GM12873 (cell line): ENCODE results near the gene LRRC26.

Experiments used
- TF ChIP-seq, protein P1 (sequence below): IDR thresholded peaks from 2 replicates; pipeline ENCODE4 v1.5.1; 2012; ENCODE audit warnings: low read depth, mild to moderate bottlenecking, moderate library complexity, low read length, control low read depth; ENCODE audit not compliant: insufficient read depth; ENCODE audit errors: missing control alignments

Gene LRRC26

DNA sequence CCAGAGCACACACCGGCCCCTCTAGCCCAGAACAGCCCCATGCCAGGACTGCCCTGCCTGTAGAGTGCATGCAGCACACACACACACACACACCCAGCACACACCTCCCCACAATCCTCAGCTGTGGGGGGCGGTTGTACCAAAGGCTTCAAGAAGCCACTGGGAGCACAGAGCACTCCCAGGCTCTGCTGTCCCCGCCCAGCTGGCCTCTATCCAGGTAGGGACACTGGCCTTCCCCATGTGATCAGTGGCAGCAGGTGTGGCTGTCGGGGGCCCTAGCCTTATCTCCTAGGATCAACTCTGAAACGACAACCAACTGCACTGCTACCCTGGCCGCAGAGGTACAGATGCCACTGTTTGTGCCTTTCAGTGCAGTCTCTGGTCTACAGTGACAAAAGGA lies 16.5 kb upstream of the LRRC26 start:
- TF ChIP-seq, protein P1, sequence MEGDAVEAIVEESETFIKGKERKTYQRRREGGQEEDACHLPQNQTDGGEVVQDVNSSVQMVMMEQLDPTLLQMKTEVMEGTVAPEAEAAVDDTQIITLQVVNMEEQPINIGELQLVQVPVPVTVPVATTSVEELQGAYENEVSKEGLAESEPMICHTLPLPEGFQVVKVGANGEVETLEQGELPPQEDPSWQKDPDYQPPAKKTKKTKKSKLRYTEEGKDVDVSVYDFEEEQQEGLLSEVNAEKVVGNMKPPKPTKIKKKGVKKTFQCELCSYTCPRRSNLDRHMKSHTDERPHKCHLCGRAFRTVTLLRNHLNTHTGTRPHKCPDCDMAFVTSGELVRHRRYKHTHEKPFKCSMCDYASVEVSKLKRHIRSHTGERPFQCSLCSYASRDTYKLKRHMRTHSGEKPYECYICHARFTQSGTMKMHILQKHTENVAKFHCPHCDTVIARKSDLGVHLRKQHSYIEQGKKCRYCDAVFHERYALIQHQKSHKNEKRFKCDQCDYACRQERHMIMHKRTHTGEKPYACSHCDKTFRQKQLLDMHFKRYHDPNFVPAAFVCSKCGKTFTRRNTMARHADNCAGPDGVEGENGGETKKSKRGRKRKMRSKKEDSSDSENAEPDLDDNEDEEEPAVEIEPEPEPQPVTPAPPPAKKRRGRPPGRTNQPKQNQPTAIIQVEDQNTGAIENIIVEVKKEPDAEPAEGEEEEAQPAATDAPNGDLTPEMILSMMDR = no peak

DNA sequence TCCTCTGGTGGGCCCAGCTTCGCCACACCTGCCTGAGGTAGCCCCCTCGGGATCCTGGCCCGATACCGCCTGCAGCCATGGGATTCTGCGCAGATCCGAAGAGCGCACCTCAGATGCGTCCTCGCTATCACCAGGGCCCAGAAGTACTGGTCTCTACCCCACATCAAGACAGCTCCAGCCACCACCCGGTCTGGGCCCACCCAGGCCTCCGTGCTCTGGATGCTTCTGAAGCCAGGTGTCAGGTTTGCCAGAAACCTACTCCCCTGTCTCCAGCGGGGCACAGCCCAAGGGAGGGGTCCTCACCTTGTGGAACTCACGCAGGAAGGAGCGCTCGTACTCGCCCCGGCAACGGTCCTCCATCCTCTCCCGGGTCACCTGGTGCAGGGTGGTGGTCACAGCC lies 16.1 kb upstream of the LRRC26 start:
- TF ChIP-seq, protein P1 = no peak

DNA sequence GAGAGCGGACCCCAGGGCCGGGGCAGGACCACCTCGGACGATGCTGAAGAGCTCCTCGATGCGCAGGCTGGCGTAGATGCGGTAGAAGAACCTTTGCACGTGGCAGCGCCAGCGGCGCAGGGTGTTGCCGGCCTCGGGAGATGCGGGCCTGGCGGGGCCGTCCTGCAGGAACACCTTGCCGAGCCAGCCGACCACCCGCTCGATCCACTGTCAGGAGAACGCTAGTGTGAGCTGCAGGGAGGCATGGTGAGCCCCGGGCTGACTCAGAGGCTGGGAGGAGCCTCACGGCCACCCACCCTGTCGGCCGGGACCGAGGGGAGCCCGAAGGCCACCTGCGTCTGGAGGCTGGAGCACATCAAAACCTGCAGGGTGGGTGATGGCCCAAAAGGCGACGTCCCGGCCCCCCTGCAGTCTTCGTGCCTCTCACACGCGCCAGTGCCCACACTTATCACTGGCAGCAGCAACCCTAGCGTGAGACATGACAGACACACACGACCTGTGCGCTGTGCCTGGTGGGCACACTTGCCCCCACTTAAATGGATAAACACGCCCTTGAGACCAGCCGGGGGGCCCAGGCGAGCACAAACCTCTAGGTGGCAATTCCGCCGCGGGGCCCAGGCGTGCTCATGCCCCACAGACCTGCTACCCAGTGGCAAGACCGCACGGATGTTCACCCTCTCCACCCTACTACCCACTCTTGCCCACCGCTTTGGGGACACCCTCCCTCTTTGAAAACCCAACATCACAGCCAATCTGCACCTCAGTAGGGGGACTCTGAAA lies 15.2 kb upstream of the LRRC26 start:
- TF ChIP-seq, protein P1 = no peak

DNA sequence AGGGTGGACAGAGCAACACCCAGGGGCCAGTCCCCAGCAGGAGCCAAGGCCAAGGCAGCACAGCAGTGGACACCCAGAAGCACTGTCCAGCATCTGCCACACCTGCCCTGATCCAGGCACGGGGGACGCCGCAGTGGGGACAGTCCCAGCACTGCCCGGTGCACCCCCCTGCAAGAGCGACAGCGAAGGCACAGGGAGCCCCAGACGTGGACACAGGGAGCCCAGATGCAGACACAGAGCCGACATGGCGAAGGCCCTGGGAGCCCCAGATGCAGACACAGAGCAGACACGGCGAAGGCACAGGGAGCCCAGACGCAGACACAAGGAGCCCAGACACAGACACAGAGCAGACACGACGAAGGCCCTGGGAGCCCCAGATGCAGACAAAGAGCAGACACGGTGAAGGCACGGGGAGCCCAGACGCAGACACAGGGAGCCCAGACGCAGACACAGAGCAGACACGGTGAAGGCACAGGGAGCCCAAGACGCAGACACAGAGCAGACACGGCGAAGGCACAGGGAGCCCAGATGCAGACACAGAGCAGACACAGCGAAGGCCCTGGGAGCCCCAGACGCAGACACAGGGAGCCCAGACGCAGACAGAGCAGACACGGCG lies 14.2 kb upstream of the LRRC26 start:
- TF ChIP-seq, protein P1 = no peak

DNA sequence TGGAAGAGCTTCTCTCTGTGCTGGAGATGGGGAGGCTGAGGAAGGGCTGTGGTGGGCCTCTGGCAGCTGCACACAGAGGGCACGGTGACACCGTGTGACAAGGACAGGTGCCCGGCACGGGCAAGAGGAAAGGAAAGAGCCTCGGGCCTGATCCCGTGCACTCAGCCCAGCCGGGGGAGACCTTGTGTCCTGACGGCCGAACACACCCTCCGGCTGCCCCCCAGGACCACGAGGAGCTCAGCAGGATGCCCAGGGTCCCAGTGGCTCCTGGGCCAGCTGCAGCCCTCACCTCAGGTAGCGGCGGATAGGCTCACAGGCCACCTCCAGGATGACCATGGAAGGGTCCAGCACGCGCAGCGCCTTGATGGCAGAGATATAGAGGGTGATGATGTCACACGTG lies 13.0 kb upstream of the LRRC26 start:
- TF ChIP-seq, protein P1 = no peak

DNA sequence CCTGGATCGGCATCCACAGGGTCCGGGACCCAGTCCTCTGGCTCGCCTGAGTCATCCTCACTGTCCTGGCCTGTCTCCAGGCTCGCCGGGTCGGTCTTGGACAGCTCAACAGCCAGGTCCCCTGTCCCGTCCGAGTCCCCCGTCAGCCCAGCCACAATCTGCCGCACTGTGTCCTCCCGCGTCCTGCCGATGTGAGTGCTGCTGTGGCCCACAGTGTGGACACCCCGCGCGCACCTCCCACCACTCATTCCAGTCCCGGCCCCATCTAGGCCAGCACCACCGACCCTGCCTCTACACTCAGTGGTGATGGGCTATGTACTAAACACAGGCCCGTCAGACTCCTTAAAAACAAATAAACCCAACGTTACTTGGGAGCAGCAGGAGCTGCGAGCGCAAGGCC lies 11.8 kb upstream of the LRRC26 start:
- TF ChIP-seq, protein P1 = no peak

DNA sequence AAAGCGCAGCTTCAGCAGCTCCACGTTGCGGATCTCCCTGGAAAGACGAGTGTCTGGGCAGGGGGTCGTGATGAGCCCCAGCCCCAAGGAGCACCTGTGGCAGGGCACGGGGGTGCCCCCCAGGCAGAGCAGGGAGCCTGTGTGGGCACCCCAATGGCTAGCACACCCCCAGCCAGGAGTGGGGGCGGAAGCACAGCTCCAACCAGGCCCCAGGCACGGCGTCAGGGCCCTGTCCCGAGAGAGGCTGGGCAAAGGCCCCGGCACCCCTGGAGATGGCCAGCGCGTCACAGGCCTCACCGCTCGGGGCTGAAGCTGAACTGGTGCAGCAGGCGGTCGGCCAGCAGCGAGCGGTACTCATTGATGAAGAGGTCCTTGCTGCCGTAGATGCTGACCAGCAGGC lies 10.6 kb upstream of the LRRC26 start:
- TF ChIP-seq, protein P1 = no peak
